ENCODE data around the gene AP5M1. TPM values are rescaled to one million over a fixed set of nuclear protein-coding genes. Genes with fewer than 3 reads are reported as not detected.

AP5M1 gene
- total and polyA plus RNA-seq, 2 of the 13 experiments (the other 11 are each of a cell fraction or from before 2014, with no cell fraction given) = 14.8 to 35.0 TPM

GRCh38 chr14:57290751-57291150, 22.0 kb downstream of the AP5M1 start (continued):
- no peak for TF ChIP-seq AKNA (CRISPR knock-in tag; IDR thresholded peaks at IDR 0.05; ENCODE audit: borderline replicate concordance)

- Histone ChIP-seq H3K36me3 (replicated peaks in 1 of 2; ENCODE audit: control insufficient read depth in 1 of 2, insufficient read depth in 2 of 2, low read length in 2 of 2) (peaks cover 2 to 3% of the 10 kb centered on the region in 2 experiments; a peak in 1 of 5 replicates), H4K20me1 (ENCODE audit: insufficient read depth, low read length) (no peaks in the 10 kb centered on the region), H3K9me3 (ENCODE audit: low read length) (no peaks in the 10 kb centered on the region), H3K9ac (ENCODE audit: insufficient read depth, low read depth, low read length) (no peak overlapping the region), H3K4me2 (ENCODE audit: low read depth, low read length) (peak overlapping the region; percentile 43), H3K79me2 (ENCODE audit: insufficient read depth, low read length) (no peaks in the 10 kb centered on the region), H3K27ac (ENCODE audit: extremely low read length, insufficient read depth, low read length) (peak overlapping the region; percentile 50), H3K4me3 (replicated peaks in 1 of 3; ENCODE audit: insufficient read depth in 1 of 3, low read depth in 2 of 3, low read length in 3 of 3) (no peak overlapping the region), H3K4me1 (ENCODE audit: insufficient read depth, low read length) (peaks cover 27% of the 10 kb centered on the region), H3K27me3 (ENCODE audit: control insufficient read depth in 1 of 2, insufficient read depth in 2 of 2, low read length in 2 of 2) (no peaks in the 10 kb centered on the region), H2AFZ (ENCODE audit: low read length) (no peak overlapping the region)
- intact Hi-C loops (cut with micrococcal nuclease; ENCODE audit: unreplicated experiment) = loop anchor here (2.0 to 10.0 kb wide), 3 partner anchors 23 to 627 kb away; partner anchors contain the start of genes AP5M1 and EXOC5
- peak; percentile 72 for DNase-seq (ENCODE audit: low spot score)
- BruUV-seq (replicated peaks) = no TSS peak
- WGBS (ENCODE audit: low lambda C conversion rate) = 13% methylated on average over 6 of the region's 6 CpGs
- in situ Hi-C loops (cut with HindIII; ENCODE audit: extremely low pct_ligation_motif_present, low pct_unique_long_range_greater_than_20kb) = no loop called here
- ChIA-PET POLR2A (no interaction called here), CTCF (ENCODE audit: low intra/inter-chr PET ratio, low total read pairs) (no interaction called here)
- peak; percentile 76 for FAIRE-seq
- ATAC-seq = peak; percentile 79
- TF ChIP-seq SOX6 (IDR thresholded peaks at IDR 0.05) = no peak
- peak; percentile 68; the same call in 1 of the 2 replicates for TF ChIP-seq SOX6 (CRISPR knock-in tag; IDR thresholded peaks at IDR 0.05)
- no peak for TF ChIP-seq SOX13 (IDR thresholded peaks at IDR 0.05)
- peak in 1 of 2 experiments; percentile 30; a peak in 1 of 4 replicates for TF ChIP-seq SOX13 (CRISPR knock-in tag; conservative IDR thresholded peaks at IDR 0.05 in 1 of 2, IDR thresholded peaks at IDR 0.05 in 1 of 2)
- TF ChIP-seq MXD1 (CRISPR knock-in tag; IDR thresholded peaks at IDR 0.05) = no peak
- peak; percentile 54 for TF ChIP-seq TCF7 (IDR thresholded peaks at IDR 0.05; ENCODE audit: low read depth)
- no peak for TF ChIP-seq CENPBD1 (CRISPR knock-in tag; IDR thresholded peaks at IDR 0.05; ENCODE audit: borderline replicate concordance, low read depth)
- 0 out of 2 replicates have a peak, but pooled peaks have one; percentile 27 for TF ChIP-seq NR2C2 (CRISPR knock-in tag; IDR thresholded peaks at IDR 0.05; ENCODE audit: borderline replicate concordance)
- TF ChIP-seq THAP11 (CRISPR knock-in tag; IDR thresholded peaks at IDR 0.05) = no peak
- no peak for TF ChIP-seq ZNF616 (CRISPR knock-in tag; IDR thresholded peaks at IDR 0.05; ENCODE audit: low read depth)
- peak; percentile 44; the same call in 1 of the 2 replicates for TF ChIP-seq CEBPB (IDR thresholded peaks at IDR 0.05; ENCODE audit: borderline replicate concordance, low read depth, low read length)
- TF ChIP-seq CREM (IDR thresholded peaks at IDR 0.05) = peak; percentile 52; the same call in 1 of the 2 replicates
- no peak for TF ChIP-seq CREM (CRISPR knock-in tag; IDR thresholded peaks at IDR 0.05)
- TF ChIP-seq ATF5 (CRISPR knock-in tag; IDR thresholded peaks at IDR 0.05; ENCODE audit: low read depth) = no peak
These were observed 23.2 kb downstream of the AP5M1 start for GRCh38 chr14:57291692-57292647.
